ENCODE results near the gene BLID.

The BLID gene

GRCh38 chr11:122074022-122074421 is 42.0 kb downstream of the BLID start:
- DNase-seq, result no peak

- DNase-seq, result no peak
These were observed 44.3 kb downstream of the BLID start for GRCh38 chr11:122071709-122072202.

GRCh38 chr11:122069707-122070360 is 46.2 kb downstream of the BLID start:
- no peak for DNase-seq

GRCh38 chr11:122068837-122069236 is 47.2 kb downstream of the BLID start:
- no peak for DNase-seq

GRCh38 chr11:122068141-122068540 is 47.9 kb downstream of the BLID start:
- DNase-seq, result no peak

All from activated CD4-positive, alpha-beta T cell treated with anti-CD3 and anti-CD28 coated beads for 1 hour (primary cell).